Spleen (tissue), 7 donors: ENCODE results near the gene SPTSSA.

Experiments used
- CTCF ChIP-seq, 11 experiments: fragments of 200-600 bp in 7 of 11; fragments of 450-650 bp in 4 of 11; sonication (generic) in 4 of 11; IDR thresholded peaks in 8 of 11; conservative IDR thresholded peaks in 3 of 11; 1 replicate in 7 of 11; 2 replicates in 4 of 11; pipeline versions ENCODE4 v1.4.0 to v1.8.0; 2016 to 2021; ENCODE audit warnings: antibody characterized with exemption in 11 of 11, inconsistent platforms in 4 of 11, mild to moderate bottlenecking in 1 of 11
- POLR2A ChIP-seq, 3 donors: fragments of 450-650 bp; IDR thresholded peaks; one replicate each; pipeline ENCODE4 v1.5.1; 2017; ENCODE audit warnings: antibody characterized with exemption in 3 of 3, mild to moderate bottlenecking in 1 of 3
- POLR2AphosphoS5 ChIP-seq, 3 donors: sonication (generic); formaldehyde crosslinking; IDR thresholded peaks; one replicate each; pipeline ENCODE4 v1.5.1; 2017; ENCODE audit warnings: antibody characterized with exemption in 3 of 3
- donor health status: DM: no; HTN: no; CAD: no; lungs with moderate emphysema.
- donor health status: DM: no; HTN: no; CAD: no.
- donor health status: DM: no; HTN: no; CAD: no.

DNA sequence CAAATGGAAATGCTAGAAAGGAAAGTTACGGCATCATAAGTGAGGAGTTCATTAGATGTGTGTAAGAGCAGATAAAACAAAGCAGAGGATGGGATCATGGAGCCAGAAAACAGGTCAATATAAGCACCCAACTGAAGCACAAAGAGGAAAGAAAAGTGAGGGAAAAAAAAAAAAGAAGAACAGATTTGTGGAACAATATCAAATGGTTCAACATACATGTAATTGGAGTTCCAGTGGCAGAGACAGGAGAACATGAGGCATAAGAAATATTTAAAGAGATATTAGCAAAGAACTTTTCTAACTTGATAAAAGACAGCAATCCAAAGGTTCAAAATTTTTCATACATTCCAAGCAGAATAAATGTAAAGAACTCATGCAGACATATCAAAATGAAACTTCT lies 54.1 kb downstream of the SPTSSA start:
- TF ChIP-seq POLR2AphosphoS5 (IDR thresholded peaks at IDR 0.05): no peak
- TF ChIP-seq CTCF (IDR thresholded peaks at IDR 0.05 in 8 of 11, conservative IDR thresholded peaks at IDR 0.05 in 3 of 11): no peak
- no peak for TF ChIP-seq POLR2A (IDR thresholded peaks at IDR 0.05)
